HepG2 (cell line): Measurements from ENCODE around the gene MAPK8IP3. TPM values are rescaled to one million over a fixed set of nuclear protein-coding genes. Genes with fewer than 3 reads are reported as not detected.

Source experiments
- ATAC-seq: fragments of 200-7000 bp; cut with Tn5 transposase; 3 replicates; pipeline ENCODE4 v1.9.1; 2020; ENCODE audit warnings: mild to moderate bottlenecking, moderate library complexity
- BruUV-seq: library from RNA; stranded (reverse); fragments of 400-500 nt; replicated peaks from 2 replicates; lab custom pipeline; 2021; lab: Mats Ljungman, UMichigan
- CTCF ChIA-PET: fragments of 300-600 bp; formaldehyde crosslinking; extraction: SDS; loops from one replicate; lab custom pipeline; 2021; ENCODE audit warnings: low total read pairs, inconsistent platforms, low intra/inter-chr PET ratio; lab: Yijun Ruan, JAX
- POLR2A ChIA-PET: fragments of 350-600 bp; sonication (Branson Sonifier 250); formaldehyde crosslinking; loops from one replicate; lab custom pipeline; 2020; ENCODE audit warnings: antibody characterized with exemption, inconsistent platforms; lab: Yijun Ruan, JAX
- DNase-seq: peaks from one replicate; pipeline ENCODE4 v3.0.0-alpha.2; 2015; ENCODE audit warnings: low spot score
- FAIRE-seq: peaks from 3 replicates; lab custom pipeline; 2011; peaks lifted over from hg19 to GRCh38; lab: Jason Lieb, UNC
- H2AFZ ChIP-seq: one replicate; pipeline ENCODE4 v1.6.1; 2011; ENCODE audit warnings: low read length, inconsistent platforms
- H3K27ac ChIP-seq: fragments of 300-600 bp; 3 replicates; pipeline ENCODE4 v1.8.0; 2011; ENCODE audit warnings: mixed run types, mild to moderate bottlenecking, mixed read lengths, low read length, inconsistent platforms; ENCODE audit not compliant: insufficient read depth; ENCODE audit errors: extremely low read length
- H3K27me3 ChIP-seq, 2 experiments: fragments of 200-600 bp in 1 of 2; 2 replicates in 1 of 2; 3 replicates in 1 of 2; pipeline versions ENCODE4 v1.6.0 to v1.8.0; 2011; ENCODE audit warnings: low read length in 2 of 2, mild to moderate bottlenecking in 2 of 2, moderate library complexity in 2 of 2, inconsistent platforms in 1 of 2; ENCODE audit not compliant: insufficient read depth in 2 of 2, control insufficient read depth in 1 of 2
- H3K36me3 ChIP-seq, 2 experiments: fragments of 200-600 bp in 1 of 2; replicated peaks in 1 of 2; 2 replicates in 1 of 2; 3 replicates in 1 of 2; pipeline versions ENCODE4 v1.5.1 to v1.8.0; 2011; ENCODE audit warnings: low read length in 2 of 2, inconsistent platforms in 1 of 2; ENCODE audit not compliant: insufficient read depth in 2 of 2, control insufficient read depth in 1 of 2
- H3K4me1 ChIP-seq: 2 replicates; pipeline ENCODE4 v1.5.1; 2012; ENCODE audit warnings: low read length, inconsistent platforms; ENCODE audit not compliant: insufficient read depth
- H3K4me2 ChIP-seq: 2 replicates; pipeline ENCODE4 v1.6.0; 2011; ENCODE audit warnings: low read depth, low read length, inconsistent platforms
- H3K4me3 ChIP-seq, 3 experiments: fragments of 200-600 bp in 1 of 3; sonication (generic), shearing (Covaris generic) in 1 of 3; replicated peaks in 1 of 3; 2 replicates each; pipeline ENCODE4 v1.5.1; 2011 to 2016; ENCODE audit warnings: low read length in 3 of 3, inconsistent platforms in 2 of 3, low read depth in 2 of 3, mild to moderate bottlenecking in 2 of 3, control low read depth in 1 of 3, mixed read lengths in 1 of 3; ENCODE audit not compliant: insufficient read depth in 1 of 3
- H3K79me2 ChIP-seq: one replicate; pipeline ENCODE4 v1.6.1; 2011; ENCODE audit warnings: low read length, inconsistent platforms; ENCODE audit not compliant: insufficient read depth
- H3K9ac ChIP-seq: 2 replicates; pipeline ENCODE4 v1.6.0; 2011; ENCODE audit warnings: mild to moderate bottlenecking, low read depth, low read length, inconsistent platforms; ENCODE audit not compliant: insufficient read depth
- H3K9me3 ChIP-seq: 2 replicates; pipeline ENCODE4 v1.5.1; 2012; ENCODE audit warnings: mild to moderate bottlenecking, low read length
- H4K20me1 ChIP-seq: 2 replicates; pipeline ENCODE4 v1.6.0; 2011; ENCODE audit warnings: inconsistent platforms, mild to moderate bottlenecking, low read length, moderate library complexity; ENCODE audit not compliant: insufficient read depth
- CSRNP1 ChIP-seq: sonication (generic); formaldehyde crosslinking; IDR thresholded peaks from 2 replicates; pipeline ENCODE4 v1.8.1; 2023; ENCODE audit warnings: mild to moderate bottlenecking, missing genetic modification reagents
- DBP ChIP-seq: sonication (generic); formaldehyde crosslinking; IDR thresholded peaks from 2 replicates; pipeline ENCODE4 v1.4.0; 2020; ENCODE audit warnings: missing genetic modification reagents; ENCODE audit errors: not compliant biosample characterization
- DPF2 ChIP-seq: sonication (generic); formaldehyde crosslinking; IDR thresholded peaks from 2 replicates; pipeline ENCODE4 v1.4.0; 2020; ENCODE audit warnings: mild to moderate bottlenecking, low read depth, missing genetic modification reagents, borderline replicate concordance
- ISL2 ChIP-seq: sonication (generic); formaldehyde crosslinking; IDR thresholded peaks from 2 replicates; pipeline ENCODE4 v1.5.0; 2020; ENCODE audit warnings: missing genetic modification reagents
- KLF9 ChIP-seq: IDR thresholded peaks from 2 replicates; pipeline ENCODE4 v1.6.1; 2016; ENCODE audit warnings: low read depth
- MYNN ChIP-seq: sonication (generic); formaldehyde crosslinking; IDR thresholded peaks from 2 replicates; pipeline ENCODE4 v1.4.0; 2020; ENCODE audit warnings: mild to moderate bottlenecking, low read depth, missing genetic modification reagents
- PPARG ChIP-seq: conservative IDR thresholded peaks from 2 replicates; pipeline ENCODE4 v1.6.1; 2016; ENCODE audit warnings: missing biosample characterization, missing genetic modification reagents
- SOX6 ChIP-seq, 2 experiments: fragments of 450-650 bp in 1 of 2; sonication (generic) in 1 of 2; formaldehyde crosslinking in 1 of 2; IDR thresholded peaks; 2 replicates each; pipeline versions ENCODE4 v1.4.0 to v1.6.1; 2017 to 2020; ENCODE audit warnings: antibody characterized with exemption in 1 of 2, mild to moderate bottlenecking in 1 of 2, missing genetic modification reagents in 1 of 2
- TFDP1 ChIP-seq: IDR thresholded peaks from 2 replicates; pipeline ENCODE4 v1.6.1; 2016; ENCODE audit warnings: missing compliant biosample characterization, missing genetic modification reagents, borderline replicate concordance
- TSC22D2 ChIP-seq: sonication (generic); formaldehyde crosslinking; IDR thresholded peaks from 2 replicates; pipeline ENCODE4 v1.5.1; 2020; ENCODE audit warnings: missing genetic modification reagents, mild to moderate bottlenecking, borderline replicate concordance
- ZFP62 ChIP-seq: sonication (generic); formaldehyde crosslinking; IDR thresholded peaks from 2 replicates; pipeline ENCODE4 v1.4.0; 2020; ENCODE audit warnings: missing genetic modification reagents
- ZNF530 ChIP-seq: sonication (generic); formaldehyde crosslinking; IDR thresholded peaks from 2 replicates; pipeline ENCODE4 v1.5.0; 2020; ENCODE audit warnings: low read depth, mild to moderate bottlenecking, missing genetic modification reagents
- ZNF562 ChIP-seq: sonication (generic); formaldehyde crosslinking; IDR thresholded peaks from 2 replicates; pipeline ENCODE4 v1.8.0; 2022; ENCODE audit warnings: missing genetic modification reagents, borderline replicate concordance
- ZSCAN25 ChIP-seq: sonication (generic); formaldehyde crosslinking; IDR thresholded peaks from 2 replicates; pipeline ENCODE4 v1.8.0; 2022; ENCODE audit warnings: mild to moderate bottlenecking, missing genetic modification reagents
- WGBS: methylation state at CpG from one replicate; pipeline ENCODE4 v1.1.6; 2017; ENCODE audit warnings: low lambda C conversion rate; 5-methylcytosine and 5-hydroxymethylcytosine counted together
- in situ Hi-C: cut with HindIII; loops from 2 replicates; pipeline ENCODE4 v1.10.0; 2017; ENCODE audit warnings: low pct_unique_long_range_greater_than_20kb; ENCODE audit not compliant: extremely low pct_ligation_motif_present
- intact Hi-C: fragments of 100-400 bp; cut with micrococcal nuclease; formaldehyde crosslinking; loops from one replicate; pipeline ENCODE4 v1.10.0; 2022; ENCODE audit not compliant: unreplicated experiment
- polyA plus RNA-seq, 8 experiments: library from polyadenylated mRNA; depleted of rRNA in 3 of 8; stranded (reverse) in 7 of 8; unstranded in 1 of 8; fragments of >200 nt; fragmentation: Illumina TruSeq in 4 of 8; extraction: Trizol in 4 of 8; gene quantifications; 2 replicates each; pipeline versions ENCODE4 v1.2.1 to v1.2.3, GENCODE V29; 2011 to 2016; ENCODE audit warnings: low read depth in 4 of 8, missing spikeins in 1 of 8, mixed read lengths in 1 of 8; ENCODE audit not compliant: insufficient read depth in 1 of 8
- total RNA-seq, 5 experiments: library from RNA; depleted of rRNA; stranded (reverse); fragments of >200 nt; fragmentation: Illumina TruSeq; extraction: Trizol; gene quantifications; 2 replicates each; pipeline ENCODE4 v1.2.3, GENCODE V29; 2016; ENCODE audit warnings: low read depth in 1 of 5

The MAPK8IP3 gene
- total and polyA plus RNA-seq, 2 of the 13 experiments (the other 11 are each of a cell fraction or from before 2014, with no cell fraction given): 25.1 to 41.7 TPM

- ChIA-PET POLR2A (interaction anchor here (1.7 kb wide), 1 partner anchor 46 kb away, joined by 8 read pairs; the partner anchor contains the start of gene JPT2), CTCF (no interaction called here)
- in situ Hi-C loops: no loop called here
- Histone ChIP-seq H3K4me2 (no peak overlapping the region), H3K27me3 (no peaks in the 10 kb centered on the region), H3K9ac (no peak overlapping the region), H3K27ac (no peak overlapping the region), H3K36me3 (peaks cover 27 to 39% of the 10 kb centered on the region in 2 experiments; a peak in 4 of 5 replicates), H4K20me1 (peaks cover 10% of the 10 kb centered on the region), H3K4me1 (peaks cover 41% of the 10 kb centered on the region), H2AFZ (no peak overlapping the region), H3K79me2 (peaks cover 6% of the 10 kb centered on the region), H3K9me3 (no peaks in the 10 kb centered on the region), H3K4me3 (no peak overlapping the region)
- FAIRE-seq: no peak
- TF ChIP-seq ZNF530 (CRISPR knock-in tag): no peak
- no peak for TF ChIP-seq PPARG
- no peak for TF ChIP-seq TFDP1 (CRISPR knock-in tag)
- no peak for TF ChIP-seq ZSCAN25 (CRISPR knock-in tag)
- no peak for TF ChIP-seq ZNF562 (CRISPR knock-in tag)
- no peak for TF ChIP-seq TSC22D2 (CRISPR knock-in tag)
- no peak for TF ChIP-seq ZFP62 (CRISPR knock-in tag)
- no peak for TF ChIP-seq DPF2 (CRISPR knock-in tag)
- no peak for TF ChIP-seq SOX6 (IDR thresholded peaks at IDR 0.05)
- TF ChIP-seq SOX6 (CRISPR knock-in tag; IDR thresholded peaks at IDR 0.05): no peak
- no peak for TF ChIP-seq ISL2 (CRISPR knock-in tag)
- TF ChIP-seq CSRNP1 (CRISPR knock-in tag): no peak
- no peak for TF ChIP-seq KLF9 (CRISPR knock-in tag)
- TF ChIP-seq DBP (CRISPR knock-in tag): no peak
- TF ChIP-seq MYNN (CRISPR knock-in tag): no peak
- no TSS peak for BruUV-seq
- WGBS: 96% methylated on average over 8 of the region's 12 CpGs
- no peak for ATAC-seq
- intact Hi-C loops: no loop called here
- no peak for DNase-seq
Measured at GRCh38 chr16:1724491-1724890, 18.5 kb downstream of the MAPK8IP3 start.
